Activated naive CD4-positive, alpha-beta T cell treated with anti-CD3 and anti-CD28 coated beads, Interleukin-2, amount 50 U/mL, for 72 hours (primary cell): ENCODE measurements around the gene ZNF503. TPM values are rescaled to one million over a fixed set of nuclear protein-coding genes. Genes with fewer than 3 reads are reported as not detected.
A peak's percentile ranks its signal among the peaks of the same experiment; 100 is the strongest.

Source experiments
- ATAC-seq, 2 donors: fragments of 150-1000 bp; cut with Tn5 transposase; 2 replicates each; pipeline ENCODE4 v1.10.0; 2021; ENCODE audit warnings: mild to moderate bottlenecking in 2 of 2, moderate library complexity in 2 of 2
- DNase-seq, 2 donors: peaks; one replicate each; pipeline ENCODE4 v3.0.0; 2021 to 2022; ENCODE audit warnings: low spot score in 2 of 2
- H3K27ac Mint-ChIP-seq, 2 donors: one replicate each; pipeline ENCODE4 v1.8.0; 2022; ENCODE audit warnings: mild to moderate bottlenecking in 2 of 2, mixed read lengths in 2 of 2
- H3K36me3 Mint-ChIP-seq, 2 donors: one replicate each; pipeline ENCODE4 v1.8.0; 2022; ENCODE audit warnings: mixed read lengths in 2 of 2
- H3K9me3 Mint-ChIP-seq, 2 donors: one replicate each; pipeline ENCODE4 v1.8.0; 2022; ENCODE audit warnings: mixed read lengths in 2 of 2
- total RNA-seq, 2 donors: library from RNA; stranded (reverse); gene quantifications; one replicate each; pipeline ENCODE4 v1.2.3, GENCODE V29; 2022

The ZNF503 gene
- total RNA-seq, 2 donors from 2014 or later: 0.16 to 0.93 TPM

DNA sequence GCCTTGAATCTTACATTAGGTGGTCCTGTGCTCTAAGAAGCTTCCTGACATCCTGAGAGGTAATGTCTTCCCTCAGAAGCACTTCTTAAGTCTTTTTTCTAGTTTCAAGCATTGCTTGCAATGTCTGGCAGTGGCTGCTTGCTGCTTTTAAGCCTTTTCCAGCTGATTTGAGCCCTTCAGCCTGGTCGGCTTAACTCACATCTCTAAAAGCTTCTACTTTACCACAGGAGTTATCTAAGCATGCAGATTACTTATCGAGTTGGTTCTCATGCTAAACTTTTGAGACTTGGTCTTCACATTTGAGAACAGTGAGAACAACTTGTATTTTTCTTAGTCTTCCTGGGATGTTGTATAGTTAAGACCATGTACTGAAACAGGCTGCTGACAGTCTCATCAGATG, 33.7 kb upstream of the ZNF503 start:
- DNase-seq (no peak), ATAC-seq (no peak)
- H3K9me3 Mint-ChIP-seq: no peaks in the 10 kb centered on the region
- H3K36me3 Mint-ChIP-seq: no peaks in the 10 kb centered on the region
- no peak overlapping the region for H3K27ac Mint-ChIP-seq

GRCh38 chr10:75434291-75434690, 32.7 kb upstream of the ZNF503 start:
- Mint-ChIP-seq H3K36me3 (no peaks in the 10 kb centered on the region), H3K9me3 (no peaks in the 10 kb centered on the region), H3K27ac (no peak overlapping the region)
- DNase-seq (no peak), ATAC-seq (no peak)

- no peak for ATAC-seq
- no peak for DNase-seq
- Mint-ChIP-seq H3K36me3 (no peaks in the 10 kb centered on the region), H3K9me3 (no peaks in the 10 kb centered on the region), H3K27ac (no peak overlapping the region)
Observed at GRCh38 chr10:75433216-75433615, 31.7 kb upstream of the ZNF503 start.

DNA sequence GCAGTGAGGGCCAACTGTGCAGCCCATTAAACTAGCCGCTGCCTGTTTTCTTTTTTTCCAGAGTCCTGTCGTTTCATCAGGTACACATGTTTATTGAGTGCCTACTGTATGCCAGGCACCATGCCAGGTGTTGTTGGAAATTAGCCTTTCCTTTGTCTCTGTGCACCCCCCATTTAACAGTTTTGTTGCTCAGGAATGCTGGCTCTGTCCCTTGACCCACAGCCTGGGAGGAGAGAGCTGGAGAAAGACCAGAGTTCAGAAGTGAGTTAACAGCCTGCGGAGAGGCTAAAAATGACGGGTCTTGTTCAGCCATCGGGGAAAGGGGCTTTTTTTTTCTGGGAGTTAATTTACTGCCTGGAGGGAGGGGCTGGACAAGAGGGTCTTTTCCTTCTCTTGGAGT, 31.2 kb upstream of the ZNF503 start:
- DNase-seq: no peak
- Mint-ChIP-seq H3K9me3 (no peaks in the 10 kb centered on the region), H3K27ac (no peak overlapping the region), H3K36me3 (no peaks in the 10 kb centered on the region)
- ATAC-seq: no peak

- no peaks in the 10 kb centered on the region for H3K36me3 Mint-ChIP-seq
- ATAC-seq (no peak), DNase-seq (no peak)
- H3K9me3 Mint-ChIP-seq: no peaks in the 10 kb centered on the region
- H3K27ac Mint-ChIP-seq: no peak overlapping the region
Observed at GRCh38 chr10:75432176-75432575, 30.6 kb upstream of the ZNF503 start.

DNA sequence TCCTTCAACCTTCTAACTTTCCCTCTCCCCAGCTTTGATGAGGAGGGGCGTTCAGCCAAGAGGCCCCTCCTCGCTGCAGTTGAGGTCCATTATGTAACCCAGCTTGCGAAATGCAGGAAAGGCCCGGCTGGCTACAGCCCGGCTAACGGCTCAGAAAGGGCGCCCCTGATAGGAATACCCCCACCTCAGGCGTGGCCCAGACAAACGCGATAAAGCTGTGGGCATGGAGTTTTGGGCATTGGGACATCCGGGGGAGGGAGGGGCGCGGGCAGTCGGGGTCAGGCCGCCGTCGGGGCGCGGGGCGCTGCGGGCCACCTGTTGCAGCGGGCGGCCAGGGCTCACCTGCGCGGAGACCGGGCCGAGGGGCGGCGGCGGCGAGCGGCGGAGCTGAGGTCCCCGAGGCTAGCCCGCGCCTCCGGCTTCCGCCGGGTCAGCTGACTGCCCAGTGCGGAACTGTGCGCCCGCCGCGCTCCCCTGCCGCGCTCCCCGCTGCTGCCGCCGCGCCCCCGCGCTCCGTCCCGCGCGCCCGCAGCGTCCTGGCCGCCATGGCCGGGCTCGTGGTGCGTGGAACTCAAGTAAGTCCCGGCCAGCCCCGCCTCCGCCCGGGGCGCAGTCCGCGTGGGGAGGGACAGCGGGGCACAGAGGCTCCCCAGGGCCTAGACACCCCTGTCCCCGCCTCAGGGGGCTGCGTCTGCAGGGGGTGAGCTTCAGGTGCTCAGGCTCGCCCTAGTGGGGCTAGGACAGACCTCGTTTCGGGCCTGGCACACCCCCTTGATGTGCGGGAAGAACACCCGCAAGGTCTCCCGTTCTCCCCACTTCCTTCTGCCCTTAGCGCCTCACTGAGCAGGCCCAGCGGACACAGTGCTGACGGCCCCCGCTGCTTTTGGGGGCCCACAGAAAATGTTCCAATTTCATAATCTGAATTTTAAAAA, 29.9 kb upstream of the ZNF503 start, which contains the start of gene LRMDA:
Gene LRMDA, plus strand, starts transcription at position 445 of the 932 bp plus-strand sequence.
- no peaks in the 10 kb centered on the region for H3K9me3 Mint-ChIP-seq
- no peak within 1 kb of the TSS for H3K27ac Mint-ChIP-seq
- H3K36me3 Mint-ChIP-seq: no peaks in the 10 kb centered on the region
- DNase-seq (no peak), ATAC-seq (peak in 1 of 2 donors; percentile 40)

GRCh38 chr10:75430000-75430763, 28.6 kb upstream of the ZNF503 start:
- H3K9me3 Mint-ChIP-seq: no peaks in the 10 kb centered on the region
- H3K27ac Mint-ChIP-seq: no peak overlapping the region
- DNase-seq (no peak), ATAC-seq (no peak)
- H3K36me3 Mint-ChIP-seq: no peaks in the 10 kb centered on the region

GRCh38 chr10:75429159-75429827, 27.7 kb upstream of the ZNF503 start:
- Mint-ChIP-seq H3K9me3 (no peaks in the 10 kb centered on the region), H3K36me3 (no peaks in the 10 kb centered on the region)
- ATAC-seq: no peak

GRCh38 chr10:75428434-75429158, 27.0 kb upstream of the ZNF503 start:
- Mint-ChIP-seq H3K9me3 (no peaks in the 10 kb centered on the region), H3K36me3 (no peaks in the 10 kb centered on the region), H3K27ac (peak overlapping the region in 1 of 2 donors; percentile 30)
- ATAC-seq (peak in 1 of 2 donors; percentile 20), DNase-seq (no peak)

More at GRCh38 chr10:75429159-75429827, 27.7 kb upstream of the ZNF503 start:
- H3K27ac Mint-ChIP-seq: peak overlapping the region in 1 of 2 donors; percentile 30
- DNase-seq: no peak

DNA sequence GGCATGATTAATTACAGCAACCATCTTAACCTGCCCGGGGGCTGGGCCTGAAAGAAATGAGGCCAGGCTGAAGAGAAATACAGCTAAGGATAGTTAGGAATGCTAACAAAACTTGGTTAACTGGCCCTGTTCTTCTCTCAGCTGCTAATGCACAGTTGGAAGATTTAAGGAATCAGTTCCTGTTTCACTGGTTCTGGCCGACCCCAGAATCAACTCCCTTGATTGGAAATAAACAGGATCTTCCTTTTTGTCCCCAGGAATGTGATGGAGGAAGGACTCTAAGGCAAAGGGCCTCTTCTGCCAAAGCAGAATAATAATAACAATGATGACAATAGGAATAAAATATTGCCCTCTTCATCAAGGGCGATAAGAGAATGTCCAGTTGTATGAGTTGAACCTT, 26.4 kb upstream of the ZNF503 start:
- no peak overlapping the region for H3K27ac Mint-ChIP-seq
- H3K36me3 Mint-ChIP-seq: no peaks in the 10 kb centered on the region
- H3K9me3 Mint-ChIP-seq: no peaks in the 10 kb centered on the region
- no peak for ATAC-seq
- no peak for DNase-seq

- Mint-ChIP-seq H3K36me3 (no peaks in the 10 kb centered on the region), H3K27ac (no peak overlapping the region), H3K9me3 (no peaks in the 10 kb centered on the region)
- ATAC-seq (no peak), DNase-seq (no peak)
Observed at GRCh38 chr10:75426880-75427279, 25.3 kb upstream of the ZNF503 start.

DNA sequence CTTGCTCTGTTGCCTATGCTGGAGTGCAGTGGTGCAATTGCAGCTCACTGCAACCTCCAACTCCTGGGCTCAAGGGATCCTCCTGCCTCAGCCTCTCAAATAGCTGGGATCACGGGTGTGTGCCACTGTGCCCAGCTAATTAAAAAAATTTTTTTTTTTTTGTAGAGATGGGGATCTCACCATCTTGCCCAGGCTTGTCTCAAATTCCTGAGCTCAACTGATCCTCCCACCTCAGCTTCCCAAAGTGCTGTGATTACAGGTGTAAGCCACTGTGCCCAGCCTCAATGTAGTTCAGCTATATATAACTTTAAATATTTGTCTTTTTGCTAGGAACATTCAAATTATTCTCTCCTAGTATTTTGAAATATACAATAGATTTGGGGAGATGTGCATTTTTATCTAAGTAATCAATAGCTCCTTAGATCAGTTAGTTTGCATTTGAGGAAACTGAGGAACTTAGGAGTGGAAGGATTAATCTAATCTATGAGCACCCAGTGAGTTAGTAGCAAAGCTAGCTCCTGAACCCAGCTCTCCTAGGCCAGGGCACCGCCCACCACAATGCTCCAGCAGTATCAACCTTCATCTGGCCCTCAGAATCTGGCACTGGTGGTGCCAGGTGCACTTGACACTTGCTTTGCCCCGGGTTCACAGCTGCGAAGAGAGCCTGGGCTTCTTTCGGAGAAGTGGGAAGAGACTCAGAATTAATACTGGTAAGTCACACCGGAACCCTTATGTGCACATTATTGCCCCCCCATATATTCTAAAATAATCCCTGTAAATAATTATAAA, 23.9 kb upstream of the ZNF503 start:
- Mint-ChIP-seq H3K27ac (no peak overlapping the region), H3K36me3 (no peaks in the 10 kb centered on the region), H3K9me3 (no peaks in the 10 kb centered on the region)
- ATAC-seq (no peak), DNase-seq (no peak)

GRCh38 chr10:75424571-75424970, 23.0 kb upstream of the ZNF503 start:
- no peaks in the 10 kb centered on the region for H3K36me3 Mint-ChIP-seq
- H3K9me3 Mint-ChIP-seq: no peaks in the 10 kb centered on the region
- ATAC-seq (no peak), DNase-seq (no peak)
- no peak overlapping the region for H3K27ac Mint-ChIP-seq

- DNase-seq (no peak), ATAC-seq (no peak)
- H3K9me3 Mint-ChIP-seq: no peaks in the 10 kb centered on the region
- no peaks in the 10 kb centered on the region for H3K36me3 Mint-ChIP-seq
- no peak overlapping the region for H3K27ac Mint-ChIP-seq
Observed at GRCh38 chr10:75422913-75423312, 21.3 kb upstream of the ZNF503 start.

DNA sequence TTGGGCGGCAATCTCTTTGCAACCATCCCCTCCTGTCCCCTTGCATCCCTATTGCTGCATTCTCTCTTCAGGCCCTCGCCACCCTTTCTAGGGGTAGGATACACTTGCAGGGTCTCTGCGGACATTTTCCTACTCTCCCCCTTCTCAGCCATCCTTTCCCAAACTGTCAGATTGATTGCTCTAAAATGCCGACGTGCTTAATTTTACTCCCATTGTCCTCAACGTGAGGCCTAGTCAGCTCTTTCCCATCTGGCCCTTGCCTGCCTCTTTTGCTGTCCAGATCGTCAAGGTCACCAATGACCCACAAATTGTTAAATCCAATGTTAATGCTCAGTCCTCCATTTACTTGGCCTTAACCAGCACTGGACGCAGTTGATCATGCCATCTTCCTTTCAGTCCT, 17.1 kb upstream of the ZNF503 start:
- no peaks in the 10 kb centered on the region for H3K36me3 Mint-ChIP-seq
- ATAC-seq: no peak
- H3K9me3 Mint-ChIP-seq: no peaks in the 10 kb centered on the region
- no peak for DNase-seq
- no peak overlapping the region for H3K27ac Mint-ChIP-seq

DNA sequence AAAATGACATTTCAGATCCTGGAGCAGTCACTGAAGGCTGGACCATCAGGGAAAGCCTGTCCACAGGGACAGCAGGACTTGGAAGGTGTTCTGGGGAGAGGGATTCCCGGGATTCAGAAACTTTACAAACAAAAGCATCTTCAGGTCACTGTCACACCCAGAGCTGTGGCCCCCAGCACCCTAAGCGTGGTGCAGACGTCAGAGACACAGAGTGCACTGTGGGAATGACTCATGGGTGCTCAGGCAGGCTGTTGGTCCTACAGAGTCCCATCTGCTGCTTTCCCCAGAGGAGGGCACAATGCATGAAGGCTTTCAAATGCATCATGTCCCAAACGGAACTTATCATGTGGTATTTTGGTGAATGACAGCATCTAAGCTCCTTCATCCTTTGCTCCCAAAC, 16.7 kb upstream of the ZNF503 start:
- Mint-ChIP-seq H3K36me3 (no peaks in the 10 kb centered on the region), H3K27ac (no peak overlapping the region), H3K9me3 (no peaks in the 10 kb centered on the region)
- ATAC-seq: no peak
- no peak for DNase-seq
